Measurements from ENCODE around the gene TMC1. TPM values are rescaled to one million over a fixed set of nuclear protein-coding genes. Genes with fewer than 3 reads are reported as not detected.
"Not testable (repeated sequence)": the region's sequence is repeated elsewhere in the genome, so short reads cannot be mapped to it uniquely, and the experiment has no call there.

The TMC1 gene
- total RNA-seq, 1 donor from 2014 or later = not detected

- no peaks in the 10 kb centered on the region for H3K4me1 Mint-ChIP-seq (ENCODE audit: unreplicated experiment)
- no peak for DNase-seq (ENCODE audit: extremely low spot score, unreplicated experiment)
- H3K36me3 Mint-ChIP-seq (ENCODE audit: unreplicated experiment) = no peaks in the 10 kb centered on the region
- peaks cover 19% of the 10 kb centered on the region for H3K27me3 Mint-ChIP-seq (ENCODE audit: unreplicated experiment)
- no peak overlapping the region for H3K27ac Mint-ChIP-seq (ENCODE audit: unreplicated experiment)
- no peak overlapping the region for H3K4me3 Mint-ChIP-seq (ENCODE audit: unreplicated experiment)
- no peaks in the 10 kb centered on the region for H3K9me3 Mint-ChIP-seq (ENCODE audit: unreplicated experiment)
- TF ChIP-seq, protein P1, sequence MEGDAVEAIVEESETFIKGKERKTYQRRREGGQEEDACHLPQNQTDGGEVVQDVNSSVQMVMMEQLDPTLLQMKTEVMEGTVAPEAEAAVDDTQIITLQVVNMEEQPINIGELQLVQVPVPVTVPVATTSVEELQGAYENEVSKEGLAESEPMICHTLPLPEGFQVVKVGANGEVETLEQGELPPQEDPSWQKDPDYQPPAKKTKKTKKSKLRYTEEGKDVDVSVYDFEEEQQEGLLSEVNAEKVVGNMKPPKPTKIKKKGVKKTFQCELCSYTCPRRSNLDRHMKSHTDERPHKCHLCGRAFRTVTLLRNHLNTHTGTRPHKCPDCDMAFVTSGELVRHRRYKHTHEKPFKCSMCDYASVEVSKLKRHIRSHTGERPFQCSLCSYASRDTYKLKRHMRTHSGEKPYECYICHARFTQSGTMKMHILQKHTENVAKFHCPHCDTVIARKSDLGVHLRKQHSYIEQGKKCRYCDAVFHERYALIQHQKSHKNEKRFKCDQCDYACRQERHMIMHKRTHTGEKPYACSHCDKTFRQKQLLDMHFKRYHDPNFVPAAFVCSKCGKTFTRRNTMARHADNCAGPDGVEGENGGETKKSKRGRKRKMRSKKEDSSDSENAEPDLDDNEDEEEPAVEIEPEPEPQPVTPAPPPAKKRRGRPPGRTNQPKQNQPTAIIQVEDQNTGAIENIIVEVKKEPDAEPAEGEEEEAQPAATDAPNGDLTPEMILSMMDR (IDR thresholded peaks at IDR 0.05) = no peak
Measured at GRCh38 chr9:72805238-72805637, 283.8 kb downstream of the TMC1 start.

DNA sequence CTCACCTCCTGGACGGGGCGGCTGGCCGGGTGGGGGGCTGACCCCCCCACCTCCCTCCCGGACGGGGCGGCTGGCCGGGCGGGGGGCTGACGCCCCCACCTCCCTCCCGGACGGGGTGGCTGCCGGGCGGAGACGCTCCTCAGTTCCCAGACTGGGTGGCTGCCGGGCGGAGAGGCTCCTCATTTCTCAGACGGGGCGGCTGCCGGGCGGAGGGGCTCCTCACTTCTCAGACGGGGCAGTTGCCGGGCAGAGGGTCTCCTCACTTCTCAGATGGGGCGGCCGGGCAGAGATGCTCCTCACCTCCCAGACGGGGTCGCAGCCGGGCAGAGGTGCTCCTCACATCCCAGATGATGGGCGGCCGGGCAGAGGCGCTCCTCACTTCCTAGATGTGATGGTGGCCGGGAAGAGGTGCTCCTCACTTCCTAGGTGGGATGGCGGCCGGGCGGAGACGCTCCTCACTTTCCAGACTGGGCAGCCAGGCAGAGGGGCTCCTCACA, 285.0 kb downstream of the TMC1 start:
- not testable (repeated sequence) for DNase-seq (ENCODE audit: extremely low spot score, unreplicated experiment); H3K9me3 Mint-ChIP-seq (ENCODE audit: unreplicated experiment); H3K36me3 Mint-ChIP-seq (ENCODE audit: unreplicated experiment); H3K4me3 Mint-ChIP-seq (ENCODE audit: unreplicated experiment); H3K4me1 Mint-ChIP-seq (ENCODE audit: unreplicated experiment); H3K27ac Mint-ChIP-seq (ENCODE audit: unreplicated experiment)
- peaks cover 17% of the 10 kb centered on the region for H3K27me3 Mint-ChIP-seq (ENCODE audit: unreplicated experiment)

DNA sequence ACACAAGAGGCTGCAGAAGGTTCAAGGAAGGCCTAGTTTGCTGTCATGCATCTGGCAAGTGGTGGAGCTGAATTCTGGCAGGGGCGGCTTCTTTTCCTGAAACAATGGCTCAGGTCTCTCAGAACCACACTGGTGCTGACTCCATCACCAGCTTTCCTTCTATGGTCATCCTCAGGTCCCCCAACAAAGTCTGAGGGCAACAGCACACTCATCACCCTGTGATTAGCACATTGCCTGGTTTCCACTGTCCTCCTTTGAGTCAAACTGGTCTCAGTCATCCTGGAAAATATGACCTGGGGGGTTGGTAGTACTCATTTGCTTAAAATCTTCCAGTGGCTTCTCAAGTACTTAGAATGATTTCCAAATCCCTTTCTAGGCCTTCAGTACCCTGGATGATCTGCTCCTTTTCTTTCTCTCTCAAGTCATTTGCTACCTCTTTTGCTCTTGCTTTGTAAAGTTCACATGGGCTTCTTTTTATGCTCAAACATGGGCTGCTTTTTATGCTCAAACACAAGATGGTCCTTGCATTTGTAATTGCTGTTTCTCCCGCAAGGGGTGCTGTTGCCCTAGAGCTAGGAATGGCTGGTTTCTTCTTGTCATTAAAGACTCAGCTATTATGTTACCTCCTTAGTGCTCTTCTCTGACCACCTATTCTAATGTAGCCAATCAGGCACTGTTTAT, 286.5 kb downstream of the TMC1 start:
- no peaks in the 10 kb centered on the region for H3K9me3 Mint-ChIP-seq (ENCODE audit: unreplicated experiment)
- DNase-seq (ENCODE audit: extremely low spot score, unreplicated experiment) = no peak
- H3K36me3 Mint-ChIP-seq (ENCODE audit: unreplicated experiment) = no peaks in the 10 kb centered on the region
- no peak overlapping the region for H3K27ac Mint-ChIP-seq (ENCODE audit: unreplicated experiment)
- H3K4me1 Mint-ChIP-seq (ENCODE audit: unreplicated experiment) = no peaks in the 10 kb centered on the region
- TF ChIP-seq, protein P1 (IDR thresholded peaks at IDR 0.05) = peak; percentile 34
- peaks cover 22% of the 10 kb centered on the region for H3K27me3 Mint-ChIP-seq (ENCODE audit: unreplicated experiment)
- H3K4me3 Mint-ChIP-seq (ENCODE audit: unreplicated experiment) = no peak overlapping the region

- peaks cover 18% of the 10 kb centered on the region for H3K27me3 Mint-ChIP-seq (ENCODE audit: unreplicated experiment)
- no peak overlapping the region for H3K4me3 Mint-ChIP-seq (ENCODE audit: unreplicated experiment)
- DNase-seq (ENCODE audit: extremely low spot score, unreplicated experiment) = no peak
- no peaks in the 10 kb centered on the region for H3K9me3 Mint-ChIP-seq (ENCODE audit: unreplicated experiment)
- H3K27ac Mint-ChIP-seq (ENCODE audit: unreplicated experiment) = no peak overlapping the region
- H3K36me3 Mint-ChIP-seq (ENCODE audit: unreplicated experiment) = no peaks in the 10 kb centered on the region
- no peaks in the 10 kb centered on the region for H3K4me1 Mint-ChIP-seq (ENCODE audit: unreplicated experiment)
- TF ChIP-seq, protein P1 (IDR thresholded peaks at IDR 0.05) = no peak
Measured at GRCh38 chr9:72808446-72808768, 287.0 kb downstream of the TMC1 start.

DNA sequence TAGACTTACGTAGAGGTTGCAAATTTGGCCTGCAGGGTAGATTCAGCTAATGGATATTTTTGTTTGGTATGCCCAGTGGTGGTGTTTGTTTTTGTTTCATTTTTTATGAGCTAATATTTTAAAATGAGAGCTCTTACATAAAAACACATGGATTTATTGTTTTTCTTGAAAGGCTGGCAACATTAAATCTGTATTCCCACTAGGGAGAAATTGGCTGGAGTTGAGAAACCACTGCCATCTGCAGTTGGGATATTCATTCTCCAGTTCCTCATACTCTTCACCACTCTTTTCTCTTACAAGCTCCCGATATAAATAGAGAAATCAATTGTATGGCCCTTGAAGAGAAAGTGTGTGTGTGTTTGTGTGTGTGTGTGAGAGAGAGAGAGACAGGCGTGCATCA, 288.2 kb downstream of the TMC1 start:
- no peak for DNase-seq (ENCODE audit: extremely low spot score, unreplicated experiment)
- H3K27me3 Mint-ChIP-seq (ENCODE audit: unreplicated experiment) = peaks cover 12% of the 10 kb centered on the region
- no peaks in the 10 kb centered on the region for H3K4me1 Mint-ChIP-seq (ENCODE audit: unreplicated experiment)
- TF ChIP-seq, protein P1 (IDR thresholded peaks at IDR 0.05) = no peak
- H3K9me3 Mint-ChIP-seq (ENCODE audit: unreplicated experiment) = no peaks in the 10 kb centered on the region
- no peaks in the 10 kb centered on the region for H3K36me3 Mint-ChIP-seq (ENCODE audit: unreplicated experiment)
- no peak overlapping the region for H3K27ac Mint-ChIP-seq (ENCODE audit: unreplicated experiment)
- H3K4me3 Mint-ChIP-seq (ENCODE audit: unreplicated experiment) = no peak overlapping the region
